HEK293T (cell line): Measurements from ENCODE around the gene NOL9.

ENCODE experiments used
- BHLHE40 ChIP-seq: fragments of 450-650 bp; IDR thresholded peaks from 2 replicates; pipeline ENCODE4 v1.6.1; 2016; ENCODE audit warnings: mild to moderate bottlenecking, moderate library complexity, borderline replicate concordance
- ELF4 ChIP-seq: fragments of 450-650 bp; IDR thresholded peaks from 2 replicates; pipeline ENCODE4 v1.6.1; 2017; ENCODE audit warnings: antibody characterized with exemption
- FOXM1 ChIP-seq: fragments of 450-650 bp; IDR thresholded peaks from 2 replicates; pipeline ENCODE4 v1.6.1; 2017; ENCODE audit warnings: mild to moderate bottlenecking, borderline replicate concordance
- HDGF ChIP-seq: fragments of 450-650 bp; IDR thresholded peaks from 2 replicates; pipeline ENCODE4 v1.6.1; 2017; ENCODE audit warnings: antibody characterized with exemption, borderline replicate concordance
- L3MBTL2 ChIP-seq: fragments of 450-650 bp; conservative IDR thresholded peaks from 2 replicates; pipeline ENCODE4 v1.6.1; 2016; ENCODE audit warnings: mild to moderate bottlenecking
- LEF1 ChIP-seq: fragments of 450-650 bp; IDR thresholded peaks from 2 replicates; pipeline ENCODE4 v1.6.1; 2017; ENCODE audit warnings: mild to moderate bottlenecking, borderline replicate concordance
- NFRKB ChIP-seq: fragments of 450-650 bp; IDR thresholded peaks from 2 replicates; pipeline ENCODE4 v1.6.1; 2016; ENCODE audit warnings: mild to moderate bottlenecking, moderate library complexity
- SP1 ChIP-seq: fragments of 450-650 bp; IDR thresholded peaks from 2 replicates; pipeline ENCODE4 v1.6.1; 2017
- SUZ12 ChIP-seq: fragments of 450-650 bp; IDR thresholded peaks from 2 replicates; pipeline ENCODE4 v1.6.1; 2016; ENCODE audit warnings: mild to moderate bottlenecking
- TARDBP ChIP-seq: fragments of 450-650 bp; IDR thresholded peaks from 2 replicates; pipeline ENCODE4 v1.6.1; 2016
- ZNF384 ChIP-seq: fragments of 450-650 bp; IDR thresholded peaks from 2 replicates; pipeline ENCODE4 v1.6.1; 2016
- TF ChIP-seq, protein P1 (sequence below): fragments of 450-650 bp; IDR thresholded peaks from 2 replicates; pipeline ENCODE4 v1.6.1; 2016

DNA sequence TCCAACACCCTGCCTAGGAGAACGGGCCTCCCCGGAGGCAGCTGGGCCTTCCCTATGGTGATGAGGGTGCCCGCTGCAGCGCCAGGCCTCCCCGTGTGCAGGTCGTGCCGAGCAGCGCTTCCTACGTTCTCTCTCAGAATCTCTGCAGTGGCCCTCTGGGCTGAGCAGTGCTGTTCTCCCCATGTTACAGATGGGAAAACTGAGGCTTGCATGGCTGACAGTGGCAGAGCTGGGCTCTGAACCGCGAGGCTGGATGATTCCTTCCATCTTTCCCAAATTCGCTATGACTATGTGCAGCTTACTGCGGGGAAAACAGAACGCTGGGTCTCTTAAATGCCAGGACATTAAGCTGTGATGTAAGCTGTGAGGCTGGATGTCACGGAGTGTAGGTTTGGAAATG, 39.5 kb upstream of the NOL9 start:
- no peak for TF ChIP-seq LEF1
- no peak for TF ChIP-seq SUZ12
- TF ChIP-seq NFRKB: no peak
- TF ChIP-seq, protein P1, sequence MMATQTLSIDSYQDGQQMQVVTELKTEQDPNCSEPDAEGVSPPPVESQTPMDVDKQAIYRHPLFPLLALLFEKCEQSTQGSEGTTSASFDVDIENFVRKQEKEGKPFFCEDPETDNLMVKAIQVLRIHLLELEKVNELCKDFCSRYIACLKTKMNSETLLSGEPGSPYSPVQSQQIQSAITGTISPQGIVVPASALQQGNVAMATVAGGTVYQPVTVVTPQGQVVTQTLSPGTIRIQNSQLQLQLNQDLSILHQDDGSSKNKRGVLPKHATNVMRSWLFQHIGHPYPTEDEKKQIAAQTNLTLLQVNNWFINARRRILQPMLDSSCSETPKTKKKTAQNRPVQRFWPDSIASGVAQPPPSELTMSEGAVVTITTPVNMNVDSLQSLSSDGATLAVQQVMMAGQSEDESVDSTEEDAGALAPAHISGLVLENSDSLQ: no peak
- TF ChIP-seq BHLHE40: no peak
- TF ChIP-seq L3MBTL2: no peak
- no peak for TF ChIP-seq SP1
- no peak for TF ChIP-seq ZNF384
- TF ChIP-seq TARDBP: no peak
- TF ChIP-seq ELF4: no peak
- no peak for TF ChIP-seq FOXM1
- TF ChIP-seq HDGF: no peak
